NCI-H748 treated with DMSO at 0.1 percent for 48 hours (cell line): ENCODE data around the gene LEMD1.
"Not testable (repeated sequence)": the region's sequence is repeated elsewhere in the genome, so short reads cannot be mapped to it uniquely, and the experiment has no call there.

Experiments
- DNase-seq: peaks from one replicate; lab custom pipeline; 2025; lab: John Stamatoyannopoulos, UW

Gene LEMD1

GRCh38 chr1:205380882-205381281 is 41.0 kb downstream of the LEMD1 start:
- DNase-seq = no peak

- no peak for DNase-seq
Observed at GRCh38 chr1:205379056-205379455, 42.8 kb downstream of the LEMD1 start.

GRCh38 chr1:205377355-205377754 is 44.5 kb downstream of the LEMD1 start:
- DNase-seq = no peak

- no peak for DNase-seq
Observed at GRCh38 chr1:205376739-205377138, 45.1 kb downstream of the LEMD1 start.

- peak; percentile 8 for DNase-seq
Observed at GRCh38 chr1:205375835-205376545, 45.9 kb downstream of the LEMD1 start.

GRCh38 chr1:205374210-205375078 is 47.4 kb downstream of the LEMD1 start:
- DNase-seq = no peak

GRCh38 chr1:205373798-205374175 is 48.1 kb downstream of the LEMD1 start:
- no peak for DNase-seq

- DNase-seq = no peak
Observed at GRCh38 chr1:205373022-205373797, 48.6 kb downstream of the LEMD1 start.

GRCh38 chr1:205371871-205372660 is 49.8 kb downstream of the LEMD1 start:
- no peak for DNase-seq

- no peak for DNase-seq
Observed at GRCh38 chr1:205370780-205371179, 51.1 kb downstream of the LEMD1 start.

- no peak for DNase-seq
Observed at GRCh38 chr1:205369701-205370123, 52.1 kb downstream of the LEMD1 start.

- DNase-seq = no peak
Observed at GRCh38 chr1:205368478-205368877, 53.4 kb downstream of the LEMD1 start.

GRCh38 chr1:205365945-205366463 is 55.9 kb downstream of the LEMD1 start:
- no peak for DNase-seq

- DNase-seq = not testable (repeated sequence)
Observed at GRCh38 chr1:205365086-205365485, 56.8 kb downstream of the LEMD1 start.

- DNase-seq = no peak
Observed at GRCh38 chr1:205360891-205361290, 61.0 kb downstream of the LEMD1 start.

GRCh38 chr1:205359771-205360565 is 61.9 kb downstream of the LEMD1 start:
- DNase-seq = no peak

GRCh38 chr1:205358579-205358978 is 63.3 kb downstream of the LEMD1 start:
- no peak for DNase-seq

GRCh38 chr1:205357567-205357966 is 64.3 kb downstream of the LEMD1 start:
- no peak for DNase-seq

GRCh38 chr1:205356440-205357139 is 65.3 kb downstream of the LEMD1 start, which contains the start of gene KLHDC8A:
Gene KLHDC8A, minus strand, starts transcription at chr1:205356922. Its CDS starts 13,318 bp downstream, at chr1:205343604.
- DNase-seq = no peak

- DNase-seq = no peak
Observed at GRCh38 chr1:205355075-205355453, 66.8 kb downstream of the LEMD1 start.
